HuH-7 (cell line): ENCODE measurements around the gene ZBTB7C.

Experiments
- DNase-seq: peaks from one replicate; pipeline ENCODE4 v3.0.0; 2011; ENCODE audit warnings: low spot score

The ZBTB7C gene

GRCh38 chr18:47990981-47991380, 418.2 kb downstream of the ZBTB7C start:
- no peak for DNase-seq

GRCh38 chr18:47987388-47987699, 421.8 kb downstream of the ZBTB7C start:
- no peak for DNase-seq

- DNase-seq, result no peak
These were observed 422.4 kb downstream of the ZBTB7C start for GRCh38 chr18:47986620-47987387.

- no peak for DNase-seq
These were observed 423.3 kb downstream of the ZBTB7C start for GRCh38 chr18:47985866-47986265.

- no peak for DNase-seq
These were observed 424.2 kb downstream of the ZBTB7C start for GRCh38 chr18:47984991-47985390.

- no peak for DNase-seq
These were observed 425.2 kb downstream of the ZBTB7C start for GRCh38 chr18:47983946-47984345.

GRCh38 chr18:47983055-47983454, 426.1 kb downstream of the ZBTB7C start:
- no peak for DNase-seq

GRCh38 chr18:47981830-47982229, 427.4 kb downstream of the ZBTB7C start:
- DNase-seq, result no peak

- no peak for DNase-seq
These were observed 427.9 kb downstream of the ZBTB7C start for GRCh38 chr18:47981320-47981719.

- no peak for DNase-seq
These were observed 429.5 kb downstream of the ZBTB7C start for GRCh38 chr18:47979611-47980200.

GRCh38 chr18:47978603-47979002, 430.6 kb downstream of the ZBTB7C start:
- no peak for DNase-seq

- DNase-seq, result no peak
These were observed 431.0 kb downstream of the ZBTB7C start for GRCh38 chr18:47978141-47978540.
